GM12875 (cell line): ENCODE data around the gene HIVEP3.

Experiments
- H3K4me3 ChIP-seq: one replicate; pipeline ENCODE4 v1.5.1; 2011; ENCODE audit warnings: low read depth, low read length, control low read depth
- TF ChIP-seq, protein P1 (sequence below): IDR thresholded peaks from 2 replicates; pipeline ENCODE4 v1.5.1; 2011; ENCODE audit warnings: low read depth, mild to moderate bottlenecking, control low read depth, inconsistent platforms, low read length, moderate library complexity, borderline replicate concordance; ENCODE audit not compliant: insufficient read depth

The HIVEP3 gene

GRCh38 chr1:41670217-41670957 lies 248.3 kb downstream of the HIVEP3 start:
- TF ChIP-seq, protein P1, sequence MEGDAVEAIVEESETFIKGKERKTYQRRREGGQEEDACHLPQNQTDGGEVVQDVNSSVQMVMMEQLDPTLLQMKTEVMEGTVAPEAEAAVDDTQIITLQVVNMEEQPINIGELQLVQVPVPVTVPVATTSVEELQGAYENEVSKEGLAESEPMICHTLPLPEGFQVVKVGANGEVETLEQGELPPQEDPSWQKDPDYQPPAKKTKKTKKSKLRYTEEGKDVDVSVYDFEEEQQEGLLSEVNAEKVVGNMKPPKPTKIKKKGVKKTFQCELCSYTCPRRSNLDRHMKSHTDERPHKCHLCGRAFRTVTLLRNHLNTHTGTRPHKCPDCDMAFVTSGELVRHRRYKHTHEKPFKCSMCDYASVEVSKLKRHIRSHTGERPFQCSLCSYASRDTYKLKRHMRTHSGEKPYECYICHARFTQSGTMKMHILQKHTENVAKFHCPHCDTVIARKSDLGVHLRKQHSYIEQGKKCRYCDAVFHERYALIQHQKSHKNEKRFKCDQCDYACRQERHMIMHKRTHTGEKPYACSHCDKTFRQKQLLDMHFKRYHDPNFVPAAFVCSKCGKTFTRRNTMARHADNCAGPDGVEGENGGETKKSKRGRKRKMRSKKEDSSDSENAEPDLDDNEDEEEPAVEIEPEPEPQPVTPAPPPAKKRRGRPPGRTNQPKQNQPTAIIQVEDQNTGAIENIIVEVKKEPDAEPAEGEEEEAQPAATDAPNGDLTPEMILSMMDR = no peak
- no peak overlapping the region for H3K4me3 ChIP-seq

GRCh38 chr1:41668967-41669366 lies 249.8 kb downstream of the HIVEP3 start:
- no peak overlapping the region for H3K4me3 ChIP-seq
- TF ChIP-seq, protein P1 = no peak

- TF ChIP-seq, protein P1 = no peak
- H3K4me3 ChIP-seq = no peak overlapping the region
These were observed 250.6 kb downstream of the HIVEP3 start for GRCh38 chr1:41668054-41668660.

- no peak overlapping the region for H3K4me3 ChIP-seq
- TF ChIP-seq, protein P1 = no peak
These were observed 251.6 kb downstream of the HIVEP3 start for GRCh38 chr1:41666981-41667631.

- no peak overlapping the region for H3K4me3 ChIP-seq
- TF ChIP-seq, protein P1 = no peak
These were observed 252.5 kb downstream of the HIVEP3 start for GRCh38 chr1:41665962-41666917.

- TF ChIP-seq, protein P1 = no peak
- no peak overlapping the region for H3K4me3 ChIP-seq
These were observed 253.7 kb downstream of the HIVEP3 start for GRCh38 chr1:41664861-41665640.
